ENCODE data around the gene SF3A2. TPM values are rescaled to one million over a fixed set of nuclear protein-coding genes. Genes with fewer than 3 reads are reported as not detected.

SF3A2 gene
- total RNA-seq, 1 donor from 2014 or later = 156 TPM

DNA sequence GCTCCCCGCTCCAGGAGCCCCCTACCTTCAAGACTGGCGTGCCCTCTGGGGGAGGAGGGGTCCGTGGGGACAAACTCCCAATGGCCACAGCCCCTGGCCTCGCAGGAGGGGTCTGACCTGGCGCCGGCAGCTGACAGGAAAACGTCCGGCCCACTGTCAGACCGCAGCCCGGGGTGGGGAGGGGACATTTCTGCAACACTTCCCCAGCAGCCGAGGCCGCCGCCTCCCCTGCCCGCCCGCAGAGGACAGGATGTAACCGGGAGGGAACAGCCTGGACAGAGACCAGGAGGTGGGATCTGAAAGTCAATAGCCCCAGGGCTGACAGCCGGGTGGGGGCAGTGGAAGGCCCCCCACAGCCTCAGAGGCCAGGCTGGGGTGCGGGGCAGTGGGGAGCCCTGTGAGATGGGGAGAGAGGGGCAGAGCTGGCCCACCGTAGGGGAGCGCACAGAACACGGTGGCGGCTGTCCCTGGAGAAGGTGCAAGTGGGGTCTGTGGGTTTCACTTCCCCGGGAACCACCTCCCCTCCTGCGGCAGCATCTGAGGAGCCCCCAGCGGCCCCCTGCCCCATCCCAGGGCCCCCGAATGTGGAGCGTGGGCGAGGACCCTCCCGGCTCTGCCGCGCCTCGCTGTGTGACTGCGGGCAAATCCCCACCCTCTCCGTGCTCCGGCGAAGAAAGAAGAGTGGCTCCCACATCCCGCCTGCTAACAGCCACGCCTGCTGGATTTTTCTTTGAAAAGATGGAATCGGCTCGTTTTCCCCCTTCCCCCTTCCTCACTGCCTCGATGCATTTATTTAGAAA is 45.6 kb downstream of the SF3A2 start, which contains the start of gene PEAK3:
Gene PEAK3, minus strand, starts transcription at position 114 of the 800 bp plus-strand sequence. CDS start 1,244 bp downstream, outside the sequence.
- Mint-ChIP-seq H3K4me3 (ENCODE audit: low read depth) (no peak within 1 kb of the TSS), H3K27ac (no peak within 1 kb of the TSS), H3K9me3 (ENCODE audit: low read depth) (no peaks in the 10 kb centered on the region), H3K4me1 (ENCODE audit: low read depth) (peaks cover 2% of the 10 kb centered on the region), H3K27me3 (peaks cover 30% of the 10 kb centered on the region), H3K36me3 (ENCODE audit: insufficient read depth) (no peaks in the 10 kb centered on the region)
- DNase-seq (ENCODE audit: low spot score, unreplicated experiment) = no peak
- TF ChIP-seq, protein P1, sequence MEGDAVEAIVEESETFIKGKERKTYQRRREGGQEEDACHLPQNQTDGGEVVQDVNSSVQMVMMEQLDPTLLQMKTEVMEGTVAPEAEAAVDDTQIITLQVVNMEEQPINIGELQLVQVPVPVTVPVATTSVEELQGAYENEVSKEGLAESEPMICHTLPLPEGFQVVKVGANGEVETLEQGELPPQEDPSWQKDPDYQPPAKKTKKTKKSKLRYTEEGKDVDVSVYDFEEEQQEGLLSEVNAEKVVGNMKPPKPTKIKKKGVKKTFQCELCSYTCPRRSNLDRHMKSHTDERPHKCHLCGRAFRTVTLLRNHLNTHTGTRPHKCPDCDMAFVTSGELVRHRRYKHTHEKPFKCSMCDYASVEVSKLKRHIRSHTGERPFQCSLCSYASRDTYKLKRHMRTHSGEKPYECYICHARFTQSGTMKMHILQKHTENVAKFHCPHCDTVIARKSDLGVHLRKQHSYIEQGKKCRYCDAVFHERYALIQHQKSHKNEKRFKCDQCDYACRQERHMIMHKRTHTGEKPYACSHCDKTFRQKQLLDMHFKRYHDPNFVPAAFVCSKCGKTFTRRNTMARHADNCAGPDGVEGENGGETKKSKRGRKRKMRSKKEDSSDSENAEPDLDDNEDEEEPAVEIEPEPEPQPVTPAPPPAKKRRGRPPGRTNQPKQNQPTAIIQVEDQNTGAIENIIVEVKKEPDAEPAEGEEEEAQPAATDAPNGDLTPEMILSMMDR (IDR thresholded peaks at IDR 0.05; ENCODE audit: unreplicated experiment) = no peak

DNA sequence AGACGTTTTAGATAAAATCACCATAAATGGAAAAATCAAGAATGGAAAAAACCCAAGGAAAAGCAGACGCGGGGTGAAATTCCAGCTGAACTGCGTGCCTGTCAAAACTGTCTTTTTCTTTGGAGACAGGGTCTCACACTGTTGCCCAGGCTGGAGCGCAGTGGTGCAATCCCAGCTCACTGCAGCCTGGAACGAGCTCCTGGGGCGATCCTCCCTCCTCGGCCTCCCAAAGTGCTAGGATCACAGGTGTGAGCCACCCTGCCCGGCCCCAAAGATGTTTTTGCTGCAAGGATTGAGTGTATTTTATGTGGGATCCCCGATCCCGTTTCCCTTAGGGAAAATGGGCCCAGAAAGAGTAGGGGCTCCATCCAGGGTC is 46.2 kb downstream of the SF3A2 start:
- DNase-seq (ENCODE audit: low spot score, unreplicated experiment) = no peak
- Mint-ChIP-seq H3K4me3 (ENCODE audit: low read depth) (no peak overlapping the region), H3K36me3 (ENCODE audit: insufficient read depth) (no peaks in the 10 kb centered on the region), H3K4me1 (ENCODE audit: low read depth) (peaks cover 2% of the 10 kb centered on the region), H3K27me3 (peaks cover 36% of the 10 kb centered on the region), H3K9me3 (ENCODE audit: low read depth) (no peaks in the 10 kb centered on the region), H3K27ac (no peak overlapping the region)
- TF ChIP-seq, protein P1 (IDR thresholded peaks at IDR 0.05; ENCODE audit: unreplicated experiment) = no peak

DNA sequence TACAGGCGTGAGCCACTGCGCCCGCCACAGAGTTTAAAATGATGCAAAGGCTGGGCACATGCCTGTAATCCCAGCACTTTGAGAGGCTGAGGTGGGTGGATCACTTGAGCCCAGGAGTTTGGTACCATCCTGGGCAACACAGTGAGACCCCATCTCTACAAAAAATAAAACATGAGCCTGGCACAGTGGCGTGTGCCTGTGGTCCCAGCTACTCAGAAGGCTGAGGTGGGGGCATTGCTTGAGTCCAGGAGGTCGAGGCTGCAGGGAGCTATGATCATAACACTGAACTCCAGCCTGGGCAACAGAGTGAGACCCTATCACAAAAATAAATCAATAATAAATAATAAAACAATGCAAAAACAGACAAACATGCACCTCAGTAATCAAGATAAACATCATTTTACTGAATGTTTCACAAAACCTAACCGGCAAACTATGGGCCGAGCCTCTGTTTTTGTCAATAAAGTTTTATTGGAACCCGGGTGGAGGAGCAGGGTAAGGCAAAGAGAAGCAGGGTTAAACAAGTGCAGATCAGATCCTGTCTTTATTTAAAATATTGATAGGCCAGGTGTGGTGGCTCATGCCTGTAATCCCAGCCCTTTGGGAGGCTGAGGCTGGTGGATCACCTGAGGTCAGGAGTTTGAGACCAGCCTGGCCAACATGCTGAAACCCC is 47.3 kb downstream of the SF3A2 start:
- TF ChIP-seq, protein P1 (IDR thresholded peaks at IDR 0.05; ENCODE audit: unreplicated experiment) = no peak
- Mint-ChIP-seq H3K4me3 (ENCODE audit: low read depth) (no peak overlapping the region), H3K4me1 (ENCODE audit: low read depth) (peaks cover 4% of the 10 kb centered on the region), H3K27ac (no peak overlapping the region), H3K27me3 (peaks cover 47% of the 10 kb centered on the region), H3K36me3 (ENCODE audit: insufficient read depth) (no peaks in the 10 kb centered on the region), H3K9me3 (ENCODE audit: low read depth) (no peaks in the 10 kb centered on the region)
- DNase-seq (ENCODE audit: low spot score, unreplicated experiment) = no peak

DNA sequence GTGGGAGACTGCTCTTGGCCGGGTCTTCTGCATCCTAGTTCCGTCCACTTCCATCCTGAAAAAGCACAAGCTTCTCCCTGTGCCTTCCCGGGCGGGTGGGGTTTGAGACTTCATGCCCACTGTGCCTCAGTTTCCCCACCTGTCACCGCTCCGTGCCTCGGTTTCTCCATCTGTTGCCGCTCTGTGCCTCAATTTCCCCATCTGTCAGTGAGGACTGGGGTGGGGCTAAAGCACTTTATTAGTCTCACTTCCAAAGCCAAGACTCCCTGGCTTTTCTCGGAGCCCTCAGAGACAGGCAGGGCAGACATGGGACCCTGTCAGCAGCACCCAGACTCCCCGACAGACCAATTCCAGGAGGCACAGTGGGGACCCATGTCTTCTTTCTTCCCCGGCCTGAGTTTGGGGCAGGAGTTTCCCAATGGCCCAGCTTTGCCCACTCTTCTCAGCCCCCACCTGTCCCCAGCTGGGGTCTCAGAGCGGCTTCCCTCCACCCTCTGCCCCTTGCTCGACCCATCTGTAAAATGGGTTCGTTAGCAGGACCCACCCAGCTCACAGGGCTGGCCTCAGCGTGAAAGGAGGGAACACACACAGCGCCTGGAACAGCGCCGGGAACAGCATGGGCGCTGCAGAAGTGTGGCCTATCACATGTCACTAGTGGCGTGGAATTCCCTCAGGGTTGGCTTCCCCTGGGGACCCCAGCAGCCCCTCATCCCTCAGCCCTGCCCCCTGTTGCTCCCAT is 49.9 kb downstream of the SF3A2 start:
- Mint-ChIP-seq H3K36me3 (ENCODE audit: insufficient read depth) (no peaks in the 10 kb centered on the region), H3K4me3 (ENCODE audit: low read depth) (no peak overlapping the region), H3K4me1 (ENCODE audit: low read depth) (peaks cover 5% of the 10 kb centered on the region), H3K9me3 (ENCODE audit: low read depth) (no peaks in the 10 kb centered on the region), H3K27me3 (peaks cover 62% of the 10 kb centered on the region), H3K27ac (no peak overlapping the region)
- no peak for DNase-seq (ENCODE audit: low spot score, unreplicated experiment)
- TF ChIP-seq, protein P1 (IDR thresholded peaks at IDR 0.05; ENCODE audit: unreplicated experiment) = no peak
